H9 (cell line): ENCODE measurements around the gene SMC1B. TPM values are rescaled to one million over a fixed set of nuclear protein-coding genes. Genes with fewer than 3 reads are reported as not detected.

ENCODE experiments used
- DNase-seq: peaks from one replicate; pipeline ENCODE4 v3.0.0-alpha.2; 2017
- H2AFZ ChIP-seq: one replicate; pipeline ENCODE4 v1.6.1; 2013; ENCODE audit warnings: mild to moderate bottlenecking, low read length, control low read depth, moderate library complexity
- H2AK5ac ChIP-seq: 2 replicates; pipeline ENCODE4 v1.6.1; 2013; ENCODE audit warnings: low read length, control low read depth, mixed read lengths; ENCODE audit not compliant: insufficient read length
- H2BK120ac ChIP-seq: one replicate; pipeline ENCODE4 v1.6.1; 2013; ENCODE audit warnings: low read depth, mild to moderate bottlenecking, low read length, control low read depth, inconsistent platforms; ENCODE audit not compliant: poor library complexity, severe bottlenecking
- H2BK12ac ChIP-seq: 2 replicates; pipeline ENCODE4 v1.6.1; 2013; ENCODE audit warnings: low read length, control low read depth, mixed read lengths, low read depth; ENCODE audit not compliant: insufficient read length
- H2BK15ac ChIP-seq: 2 replicates; pipeline ENCODE4 v1.6.1; 2013; ENCODE audit warnings: low read depth, low read length, control low read depth
- H2BK20ac ChIP-seq: one replicate; pipeline ENCODE4 v1.6.1; 2013; ENCODE audit warnings: low read depth, mild to moderate bottlenecking, low read length, control low read depth, inconsistent platforms; ENCODE audit not compliant: poor library complexity, severe bottlenecking
- H2BK5ac ChIP-seq: 2 replicates; pipeline ENCODE4 v1.6.1; 2013; ENCODE audit warnings: low read length, control low read depth, mixed read lengths; ENCODE audit not compliant: insufficient read length
- H3K14ac ChIP-seq: 2 replicates; pipeline ENCODE4 v1.6.1; 2013; ENCODE audit warnings: low read length, control low read depth; ENCODE audit not compliant: insufficient read depth
- H3K18ac ChIP-seq: 2 replicates; pipeline ENCODE4 v1.6.1; 2013; ENCODE audit warnings: low read depth, mild to moderate bottlenecking, mixed read lengths, low read length, control low read depth; ENCODE audit not compliant: insufficient read length
- H3K23ac ChIP-seq: 2 replicates; pipeline ENCODE4 v1.6.1; 2013; ENCODE audit warnings: low read length, control low read depth, mixed read lengths, low read depth; ENCODE audit not compliant: insufficient read length
- H3K23me2 ChIP-seq: 2 replicates; pipeline ENCODE4 v1.6.1; 2013; ENCODE audit warnings: low read depth, mild to moderate bottlenecking, mixed read lengths, low read length, control low read depth; ENCODE audit not compliant: insufficient read length, poor library complexity, severe bottlenecking
- H3K27ac ChIP-seq: 2 replicates; pipeline ENCODE4 v1.5.1; 2013; ENCODE audit warnings: low read length, control low read depth, mixed read lengths, low read depth; ENCODE audit not compliant: insufficient read length
- H3K27me3 ChIP-seq: 2 replicates; pipeline ENCODE4 v1.6.1; 2013; ENCODE audit warnings: low read length, control low read depth, inconsistent platforms; ENCODE audit not compliant: insufficient read depth
- H3K4ac ChIP-seq: 2 replicates; pipeline ENCODE4 v1.6.1; 2013; ENCODE audit warnings: low read depth, mild to moderate bottlenecking, control low read depth, inconsistent platforms, low read length, moderate library complexity
- H3K4me1 ChIP-seq: 2 replicates; pipeline ENCODE4 v1.6.1; 2013; ENCODE audit warnings: low read length, control low read depth, inconsistent platforms; ENCODE audit not compliant: insufficient read depth
- H3K4me2 ChIP-seq: 2 replicates; pipeline ENCODE4 v1.6.1; 2013; ENCODE audit warnings: low read length, control low read depth, mixed read lengths; ENCODE audit not compliant: insufficient read length, insufficient read depth
- H3K56ac ChIP-seq: 2 replicates; pipeline ENCODE4 v1.6.1; 2013; ENCODE audit warnings: low read depth, mild to moderate bottlenecking, mixed read lengths, low read length, control low read depth; ENCODE audit not compliant: insufficient read length
- H3K79me1 ChIP-seq: 2 replicates; pipeline ENCODE4 v1.6.1; 2013; ENCODE audit warnings: low read depth, mild to moderate bottlenecking, moderate library complexity, low read length, control low read depth, inconsistent platforms; ENCODE audit not compliant: insufficient read depth, poor library complexity, severe bottlenecking
- H3K79me2 ChIP-seq: 2 replicates; pipeline ENCODE4 v1.6.1; 2013; ENCODE audit warnings: low read length, control low read depth, inconsistent platforms; ENCODE audit not compliant: insufficient read depth
- H3K9ac ChIP-seq: 2 replicates; pipeline ENCODE4 v1.6.1; 2013; ENCODE audit warnings: low read length, control low read depth, mixed read lengths; ENCODE audit not compliant: insufficient read length; ENCODE audit errors: extremely low read depth
- H3K9me3 ChIP-seq: one replicate; pipeline ENCODE4 v1.6.1; 2013; ENCODE audit warnings: low read depth, low read length, inconsistent platforms; ENCODE audit not compliant: control insufficient read depth
- H3T11ph ChIP-seq: one replicate; pipeline ENCODE4 v1.6.1; 2013; ENCODE audit warnings: mild to moderate bottlenecking, low read length, control low read depth, inconsistent platforms
- H4K20me1 ChIP-seq: one replicate; pipeline ENCODE4 v1.6.1; 2013; ENCODE audit not compliant: control insufficient read depth, insufficient read length, insufficient read depth
- H4K5ac ChIP-seq: 2 replicates; pipeline ENCODE4 v1.6.1; 2013; ENCODE audit warnings: low read depth, mild to moderate bottlenecking, mixed read lengths, low read length, control low read depth; ENCODE audit not compliant: insufficient read length
- H4K8ac ChIP-seq: replicated peaks from 2 replicates; pipeline ENCODE4 v1.6.1; 2013; ENCODE audit warnings: low read length, control low read depth, mixed read lengths, low read depth; ENCODE audit not compliant: insufficient read length
- H4K91ac ChIP-seq: 2 replicates; pipeline ENCODE4 v1.6.1; 2013; ENCODE audit warnings: low read depth, mild to moderate bottlenecking, moderate library complexity, mixed read lengths, low read length, control low read depth; ENCODE audit not compliant: insufficient read length
- H3K27ac Mint-ChIP-seq, 3 experiments: 2 replicates in 2 of 3; 3 replicates in 1 of 3; pipeline ENCODE4 v1.8.0; 2020 to 2021; ENCODE audit warnings: mixed read lengths in 3 of 3, mild to moderate bottlenecking in 1 of 3, moderate library complexity in 1 of 3
- H3K27me3 Mint-ChIP-seq: 2 replicates; pipeline ENCODE4 v1.8.0; 2021; ENCODE audit warnings: low read depth, mild to moderate bottlenecking, moderate library complexity, mixed read lengths
- H3K36me3 Mint-ChIP-seq, 3 experiments: 2 replicates in 2 of 3; 3 replicates in 1 of 3; pipeline ENCODE4 v1.8.0; 2020 to 2021; ENCODE audit warnings: low read depth in 3 of 3, mixed read lengths in 3 of 3; ENCODE audit not compliant: insufficient read depth in 1 of 3
- H3K4me1 Mint-ChIP-seq, 2 experiments: 2 replicates each; pipeline ENCODE4 v1.8.0; 2020; ENCODE audit warnings: mixed read lengths in 2 of 2
- H3K4me3 Mint-ChIP-seq, 2 experiments: 2 replicates in 1 of 2; 3 replicates in 1 of 2; pipeline ENCODE4 v1.8.0; 2020 to 2021; ENCODE audit warnings: mild to moderate bottlenecking in 2 of 2, mixed read lengths in 2 of 2, moderate library complexity in 1 of 2
- H3K9me3 Mint-ChIP-seq, 2 experiments: 2 replicates in 1 of 2; 3 replicates in 1 of 2; pipeline ENCODE4 v1.8.0; 2020; ENCODE audit warnings: mild to moderate bottlenecking in 2 of 2, mixed read lengths in 2 of 2, moderate library complexity in 1 of 2
- WGBS: extraction: QIAGEN DNeasy Blood & Tissue Kit; methylation state at CpG from one replicate; pipeline ENCODE4 v1.1.7; 2013; ENCODE audit warnings: missing lambda C conversion rate, low lambda C conversion rate, mixed read lengths; ENCODE audit not compliant: insufficient read length; ENCODE audit errors: extremely low coverage; 5-methylcytosine and 5-hydroxymethylcytosine counted together
- total RNA-seq: library from RNA; stranded (reverse); gene quantifications from 2 replicates; pipeline ENCODE4 v1.2.1, GENCODE V29; 2021
- TF ChIP-seq, protein P1 (sequence below): fragments of 200-600 bp; sonication (generic); conservative IDR thresholded peaks from 3 replicates; pipeline ENCODE4 v1.8.0; 2021; ENCODE audit warnings: antibody characterized with exemption, mild to moderate bottlenecking

Gene SMC1B
- total RNA-seq, 1 experiment from 2014 or later, result not detected

DNA sequence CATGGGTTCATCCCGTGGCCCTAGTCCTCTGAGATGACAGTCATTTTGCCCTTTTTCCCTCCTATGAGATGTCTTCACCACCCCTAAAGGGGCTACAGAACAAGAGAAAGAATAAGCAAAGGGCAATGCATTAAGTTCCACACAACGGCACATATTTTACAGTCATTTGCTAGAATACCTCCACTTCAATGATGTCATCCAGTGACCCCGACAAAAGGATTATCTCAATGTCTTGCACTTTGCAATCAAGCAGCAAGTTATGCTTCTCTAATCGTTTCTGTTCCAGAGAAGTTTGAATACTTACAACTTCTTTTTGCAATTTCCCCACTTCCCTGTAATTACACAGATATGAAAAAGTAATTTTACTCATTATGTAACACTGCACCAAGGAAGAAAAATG, 53.8 kb downstream of the SMC1B start:
- no peak overlapping the region for H3K14ac ChIP-seq
- no peak overlapping the region for H2BK12ac ChIP-seq
- Mint-ChIP-seq H3K4me3 (no peak overlapping the region), H3K36me3 (no peaks in the 10 kb centered on the region), H3K9me3 (no peaks in the 10 kb centered on the region), H3K27me3 (peaks cover 12% of the 10 kb centered on the region), H3K27ac (no peak overlapping the region), H3K4me1 (no peaks in the 10 kb centered on the region)
- H3K18ac ChIP-seq, result no peak overlapping the region
- no peak overlapping the region for H3K4me2 ChIP-seq
- no peaks in the 10 kb centered on the region for H4K20me1 ChIP-seq
- no peak overlapping the region for H3K56ac ChIP-seq
- TF ChIP-seq, protein P1, sequence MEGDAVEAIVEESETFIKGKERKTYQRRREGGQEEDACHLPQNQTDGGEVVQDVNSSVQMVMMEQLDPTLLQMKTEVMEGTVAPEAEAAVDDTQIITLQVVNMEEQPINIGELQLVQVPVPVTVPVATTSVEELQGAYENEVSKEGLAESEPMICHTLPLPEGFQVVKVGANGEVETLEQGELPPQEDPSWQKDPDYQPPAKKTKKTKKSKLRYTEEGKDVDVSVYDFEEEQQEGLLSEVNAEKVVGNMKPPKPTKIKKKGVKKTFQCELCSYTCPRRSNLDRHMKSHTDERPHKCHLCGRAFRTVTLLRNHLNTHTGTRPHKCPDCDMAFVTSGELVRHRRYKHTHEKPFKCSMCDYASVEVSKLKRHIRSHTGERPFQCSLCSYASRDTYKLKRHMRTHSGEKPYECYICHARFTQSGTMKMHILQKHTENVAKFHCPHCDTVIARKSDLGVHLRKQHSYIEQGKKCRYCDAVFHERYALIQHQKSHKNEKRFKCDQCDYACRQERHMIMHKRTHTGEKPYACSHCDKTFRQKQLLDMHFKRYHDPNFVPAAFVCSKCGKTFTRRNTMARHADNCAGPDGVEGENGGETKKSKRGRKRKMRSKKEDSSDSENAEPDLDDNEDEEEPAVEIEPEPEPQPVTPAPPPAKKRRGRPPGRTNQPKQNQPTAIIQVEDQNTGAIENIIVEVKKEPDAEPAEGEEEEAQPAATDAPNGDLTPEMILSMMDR, result no peak
- H3K9ac ChIP-seq, result no peak overlapping the region
- no CpG with 5 or more reads among the region's 4 CpGs for WGBS
- H3K4ac ChIP-seq, result no peak overlapping the region
- no peaks in the 10 kb centered on the region for H3K4me1 ChIP-seq
- H2AK5ac ChIP-seq, result no peak overlapping the region
- H3K23ac ChIP-seq, result no peak overlapping the region
- no peak overlapping the region for H4K91ac ChIP-seq
- no peak overlapping the region for H4K8ac ChIP-seq
- H3K27ac ChIP-seq, result no peak overlapping the region
- no peak for DNase-seq
- H2BK5ac ChIP-seq, result no peak overlapping the region
- no peak overlapping the region for H2BK20ac ChIP-seq
- no peak overlapping the region for H2BK120ac ChIP-seq
- no peaks in the 10 kb centered on the region for H3K27me3 ChIP-seq
- H3K9me3 ChIP-seq, result no peaks in the 10 kb centered on the region
- H3K23me2 ChIP-seq, result no peaks in the 10 kb centered on the region
- no peaks in the 10 kb centered on the region for H3K79me2 ChIP-seq
- no peak overlapping the region for H3T11ph ChIP-seq
- no peaks in the 10 kb centered on the region for H3K79me1 ChIP-seq
- H2AFZ ChIP-seq, result no peak overlapping the region
- H4K5ac ChIP-seq, result no peak overlapping the region
- H2BK15ac ChIP-seq, result no peak overlapping the region
